HG03280 (cell line): ENCODE data around the gene OGFOD1.

Experiments
- ATAC-seq: cut with Tn5 transposase; IDR thresholded peaks from one replicate; pipeline ENCODE4 v1.9.1; 2021; ENCODE audit warnings: mild to moderate bottlenecking, moderate library complexity; ENCODE audit not compliant: unreplicated experiment

The OGFOD1 gene

GRCh38 chr16:56450986-56451752 lies at the start of gene OGFOD1, which contains the start of gene NUDT21:
OGFOD1 (plus strand) TSS chr16:56451554; CDS start chr16:56451613, 59 bp downstream.
NUDT21 (minus strand) TSS chr16:56451332; CDS start chr16:56451202, 130 bp downstream.
- ATAC-seq = peak; percentile 97

- ATAC-seq = no peak
Measured at GRCh38 chr16:56405977-56406672, 45.2 kb upstream of the OGFOD1 start.

- no peak for ATAC-seq
Measured at GRCh38 chr16:56408379-56409098, 42.8 kb upstream of the OGFOD1 start.

GRCh38 chr16:56409195-56409594 lies 42.2 kb upstream of the OGFOD1 start:
- ATAC-seq = no peak

GRCh38 chr16:56411123-56411522 lies 40.2 kb upstream of the OGFOD1 start:
- ATAC-seq = no peak

- ATAC-seq = no peak
Measured at GRCh38 chr16:56411624-56412023, 39.7 kb upstream of the OGFOD1 start.

GRCh38 chr16:56413381-56413780 lies 38.0 kb upstream of the OGFOD1 start:
- ATAC-seq = no peak

- no peak for ATAC-seq
Measured at GRCh38 chr16:56414366-56414765, 37.0 kb upstream of the OGFOD1 start.

GRCh38 chr16:56415875-56416274 lies 35.5 kb upstream of the OGFOD1 start:
- ATAC-seq = no peak

- no peak for ATAC-seq
Measured at GRCh38 chr16:56417138-56417537, 34.2 kb upstream of the OGFOD1 start.

GRCh38 chr16:56419740-56420548 lies 31.4 kb upstream of the OGFOD1 start:
- ATAC-seq = no peak

GRCh38 chr16:56420613-56421012 lies 30.7 kb upstream of the OGFOD1 start:
- no peak for ATAC-seq

GRCh38 chr16:56421313-56421712 lies 30.0 kb upstream of the OGFOD1 start:
- no peak for ATAC-seq

- no peak for ATAC-seq
Measured at GRCh38 chr16:56421976-56422669, 29.2 kb upstream of the OGFOD1 start.

- no peak for ATAC-seq
Measured at GRCh38 chr16:56422896-56423441, 28.4 kb upstream of the OGFOD1 start.

- ATAC-seq = no peak
Measured at GRCh38 chr16:56423584-56424403, 27.6 kb upstream of the OGFOD1 start.

GRCh38 chr16:56424404-56424764 lies 27.0 kb upstream of the OGFOD1 start:
- no peak for ATAC-seq

GRCh38 chr16:56424791-56425438 lies 26.4 kb upstream of the OGFOD1 start:
- peak; percentile 23 for ATAC-seq

- peak; percentile 84 for ATAC-seq
Measured at GRCh38 chr16:56425439-56425832, 25.9 kb upstream of the OGFOD1 start, which contains the start of gene AMFR. AMFR (minus strand) TSS chr16:56425545; CDS start chr16:56425327, 218 bp downstream.
